IPS-20b (cell line): ENCODE results near the gene ALDH16A1.
A peak's percentile ranks its signal among the peaks of the same experiment; 100 is the strongest.

ENCODE experiments used
- H3K27ac ChIP-seq: one replicate; pipeline ENCODE4 v1.5.1; 2013; ENCODE audit warnings: low read length
- H3K27me3 ChIP-seq: 2 replicates; pipeline ENCODE4 v1.6.1; 2013; ENCODE audit warnings: mild to moderate bottlenecking, low read length, inconsistent platforms; ENCODE audit not compliant: insufficient read depth
- H3K36me3 ChIP-seq: 2 replicates; pipeline ENCODE4 v1.6.1; 2013; ENCODE audit warnings: low read depth, mild to moderate bottlenecking, inconsistent platforms, low read length, moderate library complexity; ENCODE audit not compliant: insufficient read depth
- H3K4me1 ChIP-seq: 2 replicates; pipeline ENCODE4 v1.6.1; 2013; ENCODE audit warnings: mild to moderate bottlenecking, control low read depth, inconsistent platforms, low read length, moderate library complexity; ENCODE audit not compliant: insufficient read depth
- H3K4me3 ChIP-seq: 2 replicates; pipeline ENCODE4 v1.5.1; 2013; ENCODE audit warnings: mild to moderate bottlenecking, low read length, inconsistent platforms
- H3K9ac ChIP-seq: 2 replicates; pipeline ENCODE4 v1.6.1; 2013; ENCODE audit warnings: low read depth, mild to moderate bottlenecking, inconsistent platforms, low read length, moderate library complexity
- H3K9me3 ChIP-seq: 2 replicates; pipeline ENCODE4 v1.6.1; 2013; ENCODE audit warnings: mild to moderate bottlenecking, low read depth, low read length, inconsistent platforms; ENCODE audit not compliant: insufficient read depth

Gene ALDH16A1

GRCh38 chr19:49496574-49497008 is 43.6 kb downstream of the ALDH16A1 start:
- Histone ChIP-seq H3K36me3 (peaks cover 51% of the 10 kb centered on the region), H3K4me3 (peak overlapping the region; percentile 97), H3K9ac (peak overlapping the region; percentile 100), H3K9me3 (no peaks in the 10 kb centered on the region), H3K4me1 (peaks cover 8% of the 10 kb centered on the region; the same call in 1 of the 2 replicates), H3K27me3 (no peaks in the 10 kb centered on the region), H3K27ac (peak overlapping the region; percentile 75)

DNA sequence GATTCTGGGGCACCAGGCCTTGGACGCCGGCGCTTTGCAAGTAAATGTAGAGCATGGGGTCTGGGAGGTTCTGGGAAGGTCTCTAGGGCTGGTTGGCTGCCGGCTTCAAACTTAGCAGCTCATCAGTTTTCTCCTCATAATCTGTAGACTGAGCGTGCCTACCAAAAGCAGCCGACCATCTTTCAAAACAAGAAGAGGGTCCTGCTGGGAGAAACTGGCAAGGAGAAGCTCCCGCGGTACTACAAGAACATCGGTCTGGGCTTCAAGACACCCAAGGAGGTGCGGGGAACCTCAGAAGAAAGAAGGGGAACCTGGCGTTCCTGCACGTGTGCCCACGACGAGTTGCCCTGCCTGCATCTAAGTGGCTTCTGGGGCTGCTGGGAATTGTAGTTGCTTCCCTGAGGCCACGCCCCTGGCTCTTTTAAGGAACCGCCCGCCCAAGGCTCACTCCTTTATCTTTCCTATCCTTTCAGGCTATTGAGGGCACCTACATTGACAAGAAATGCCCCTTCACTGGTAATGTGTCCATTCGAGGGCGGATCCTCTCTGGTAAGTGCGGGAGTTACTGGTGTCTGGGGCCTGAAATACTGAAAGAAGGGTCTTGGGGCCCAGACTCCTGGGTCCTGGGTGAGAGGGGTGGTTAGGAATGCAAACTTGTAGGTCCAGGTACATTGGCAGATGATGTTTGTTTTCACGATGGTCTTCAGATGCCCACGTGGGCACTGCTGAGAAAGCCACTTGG is 44.2 kb downstream of the ALDH16A1 start:
- Histone ChIP-seq H3K27ac (peak overlapping the region; percentile 75), H3K9me3 (no peaks in the 10 kb centered on the region), H3K9ac (peak overlapping the region; percentile 100), H3K4me1 (peaks cover 8% of the 10 kb centered on the region; the same call in 1 of the 2 replicates), H3K27me3 (no peaks in the 10 kb centered on the region), H3K4me3 (peak overlapping the region; percentile 97), H3K36me3 (peaks cover 45% of the 10 kb centered on the region)

GRCh38 chr19:49497789-49498103 is 44.7 kb downstream of the ALDH16A1 start:
- Histone ChIP-seq H3K36me3 (peaks cover 40% of the 10 kb centered on the region), H3K27ac (no peak overlapping the region)

DNA sequence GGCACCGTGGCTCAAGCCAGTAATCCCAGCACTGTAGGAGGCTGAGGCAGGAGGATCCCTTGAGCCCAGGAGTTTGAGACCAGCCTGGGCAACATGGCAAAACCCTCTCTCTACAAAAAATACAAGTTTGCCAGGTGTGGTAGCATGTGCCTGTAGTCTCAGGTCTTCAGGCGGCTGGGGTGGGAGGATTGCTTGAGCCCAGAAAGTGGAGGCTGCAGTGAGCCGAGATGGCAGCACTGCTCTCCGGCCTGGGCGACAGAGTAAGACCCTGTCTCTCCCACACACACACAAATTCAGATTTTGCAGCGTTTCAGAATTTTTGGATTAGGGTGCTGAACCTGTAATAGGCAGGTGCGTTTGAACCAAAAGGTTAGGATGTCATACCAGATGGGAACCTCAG is 45.5 kb downstream of the ALDH16A1 start:
- Histone ChIP-seq H3K9ac (peak overlapping the region; percentile 17; the same call in 1 of the 2 replicates), H3K4me3 (peak overlapping the region; percentile 97; the same call in 1 of the 2 replicates), H3K27ac (no peak overlapping the region)

More at GRCh38 chr19:49497789-49498103, 44.7 kb downstream of the ALDH16A1 start:
- Histone ChIP-seq H3K4me1 (peaks cover 8% of the 10 kb centered on the region; the same call in 1 of the 2 replicates), H3K4me3 (peak overlapping the region; percentile 97), H3K27me3 (no peaks in the 10 kb centered on the region), H3K9ac (peak overlapping the region; percentile 100; the same call in 1 of the 2 replicates), H3K9me3 (no peaks in the 10 kb centered on the region)

DNA sequence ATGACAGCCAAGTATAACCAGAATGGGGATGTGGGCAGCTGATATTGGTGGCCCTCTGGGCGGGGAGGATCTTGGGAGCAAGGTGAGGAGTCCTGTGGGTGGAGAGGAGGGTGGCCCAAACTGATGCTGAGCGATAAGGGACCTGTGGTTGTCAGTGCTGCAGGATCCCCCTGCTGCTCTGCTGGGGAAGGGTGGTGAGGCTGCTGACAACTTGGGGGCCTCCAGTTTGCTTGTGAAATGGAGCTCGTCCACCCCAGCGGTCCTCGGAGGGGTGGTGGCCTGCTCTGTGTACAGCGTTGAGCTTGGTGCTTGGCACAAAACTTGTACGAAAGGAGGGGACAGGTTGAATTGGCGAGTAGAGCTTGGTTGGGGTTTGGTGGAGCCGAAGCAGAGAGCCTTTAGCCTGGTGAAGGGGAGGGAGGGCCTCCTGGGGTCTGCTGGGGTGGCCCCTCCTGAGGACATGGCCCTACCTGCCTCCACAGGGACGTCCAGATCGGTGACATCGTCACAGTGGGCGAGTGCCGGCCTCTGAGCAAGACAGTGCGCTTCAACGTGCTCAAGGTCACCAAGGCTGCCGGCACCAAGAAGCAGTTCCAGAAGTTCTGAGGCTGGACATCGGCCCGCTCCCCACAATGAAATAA is 46.1 kb downstream of the ALDH16A1 start:
- peaks cover 38% of the 10 kb centered on the region for H3K36me3 ChIP-seq
- no peak overlapping the region for H3K27ac ChIP-seq
- H3K9me3 ChIP-seq: no peaks in the 10 kb centered on the region
- H3K4me1 ChIP-seq: peaks cover 8% of the 10 kb centered on the region; the same call in 1 of the 2 replicates
- H3K27me3 ChIP-seq: no peaks in the 10 kb centered on the region
- no peak overlapping the region; the same call in 1 of the 2 replicates for H3K4me3 ChIP-seq
- H3K9ac ChIP-seq: peak overlapping the region; percentile 17; the same call in 1 of the 2 replicates

More for the DNA sequence above, 45.5 kb downstream of the ALDH16A1 start:
- peaks cover 38% of the 10 kb centered on the region for H3K36me3 ChIP-seq
- H3K4me1 ChIP-seq: peaks cover 8% of the 10 kb centered on the region; the same call in 1 of the 2 replicates
- no peaks in the 10 kb centered on the region for H3K27me3 ChIP-seq
- no peaks in the 10 kb centered on the region for H3K9me3 ChIP-seq

GRCh38 chr19:49502866-49503581 is 50.0 kb downstream of the ALDH16A1 start:
- no peaks in the 10 kb centered on the region for H3K27me3 ChIP-seq
- peaks cover 22% of the 10 kb centered on the region for H3K36me3 ChIP-seq
- no peak overlapping the region for H3K27ac ChIP-seq
- no peak overlapping the region for H3K4me3 ChIP-seq
- no peaks in the 10 kb centered on the region for H3K9me3 ChIP-seq
- no peak overlapping the region for H3K9ac ChIP-seq
- peaks cover under 1% of the 10 kb centered on the region; the same call in 1 of the 2 replicates for H3K4me1 ChIP-seq

GRCh38 chr19:49503582-49503962 is 50.5 kb downstream of the ALDH16A1 start:
- Histone ChIP-seq H3K4me1 (no peaks in the 10 kb centered on the region), H3K9me3 (no peaks in the 10 kb centered on the region), H3K27me3 (no peaks in the 10 kb centered on the region), H3K9ac (no peak overlapping the region), H3K4me3 (no peak overlapping the region), H3K27ac (no peak overlapping the region), H3K36me3 (peaks cover 16% of the 10 kb centered on the region)

DNA sequence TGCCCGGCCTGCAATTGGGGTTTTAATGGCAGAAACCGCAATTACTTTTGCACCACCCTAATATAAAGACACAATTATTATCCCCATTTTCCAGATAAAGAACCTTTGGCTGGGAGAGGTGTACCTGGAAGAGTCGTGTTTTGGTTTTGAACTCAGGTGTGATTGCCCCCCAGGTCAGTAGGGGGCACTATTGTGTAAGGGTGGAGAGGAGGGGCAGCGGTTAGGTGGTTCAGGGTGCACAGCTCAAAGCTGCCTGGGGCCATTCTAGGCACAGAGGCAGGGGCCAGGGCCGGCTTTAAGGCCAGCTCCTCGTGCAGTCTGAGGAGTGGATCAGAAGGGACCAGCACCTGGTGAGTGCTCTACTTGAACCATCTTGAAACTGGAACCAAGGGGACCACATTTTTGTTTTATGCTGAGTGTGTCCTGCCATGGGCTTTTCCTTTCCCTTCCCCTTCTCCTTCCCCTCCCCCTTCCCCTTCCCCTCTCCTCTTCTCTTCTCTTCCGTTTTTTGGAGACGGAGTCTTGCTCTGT is 53.6 kb downstream of the ALDH16A1 start:
- H3K27me3 ChIP-seq: no peaks in the 10 kb centered on the region
- H3K36me3 ChIP-seq: no peaks in the 10 kb centered on the region
- no peak overlapping the region for H3K27ac ChIP-seq
- no peak overlapping the region for H3K4me3 ChIP-seq
- H3K9me3 ChIP-seq: no peaks in the 10 kb centered on the region
- H3K9ac ChIP-seq: no peak overlapping the region
- H3K4me1 ChIP-seq: no peaks in the 10 kb centered on the region; the same call in 1 of the 2 replicates

DNA sequence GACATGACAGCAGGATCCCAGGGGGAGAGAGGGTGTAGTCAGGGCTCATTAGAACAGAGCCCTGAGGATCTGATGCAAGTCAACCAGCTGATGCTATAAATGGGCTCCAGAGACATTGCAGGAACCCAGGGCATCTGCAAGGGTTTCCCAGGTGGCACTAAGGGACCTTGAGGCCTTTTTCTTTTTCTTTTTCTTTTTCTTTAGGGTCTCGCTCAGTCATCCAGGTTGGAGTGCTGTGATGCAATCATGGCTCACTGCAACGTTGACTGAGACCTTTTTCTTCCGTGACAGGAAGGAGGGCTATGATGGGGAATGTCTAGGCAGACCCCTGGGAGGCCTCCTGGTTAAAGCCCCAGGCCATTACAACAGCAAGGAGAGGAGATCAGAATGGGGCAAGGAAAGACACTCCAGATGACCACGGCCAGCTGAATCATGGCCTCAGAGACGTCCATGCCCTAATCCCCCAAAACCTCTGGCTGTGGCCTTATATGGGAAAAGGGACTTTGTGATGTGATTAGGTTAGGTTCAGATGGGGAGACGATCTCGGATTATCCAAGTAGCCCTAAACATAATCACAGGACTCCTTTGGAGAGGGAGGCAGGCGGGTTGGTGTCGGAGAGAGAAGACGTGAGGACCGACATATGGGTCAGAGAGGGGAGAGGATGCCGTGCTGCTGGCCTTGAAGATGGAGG is 54.9 kb downstream of the ALDH16A1 start:
- Histone ChIP-seq H3K27me3 (no peaks in the 10 kb centered on the region), H3K27ac (no peak overlapping the region), H3K9ac (no peak overlapping the region), H3K9me3 (no peaks in the 10 kb centered on the region), H3K36me3 (no peaks in the 10 kb centered on the region), H3K4me1 (peaks cover 4% of the 10 kb centered on the region; the same call in 1 of the 2 replicates), H3K4me3 (no peak overlapping the region)

DNA sequence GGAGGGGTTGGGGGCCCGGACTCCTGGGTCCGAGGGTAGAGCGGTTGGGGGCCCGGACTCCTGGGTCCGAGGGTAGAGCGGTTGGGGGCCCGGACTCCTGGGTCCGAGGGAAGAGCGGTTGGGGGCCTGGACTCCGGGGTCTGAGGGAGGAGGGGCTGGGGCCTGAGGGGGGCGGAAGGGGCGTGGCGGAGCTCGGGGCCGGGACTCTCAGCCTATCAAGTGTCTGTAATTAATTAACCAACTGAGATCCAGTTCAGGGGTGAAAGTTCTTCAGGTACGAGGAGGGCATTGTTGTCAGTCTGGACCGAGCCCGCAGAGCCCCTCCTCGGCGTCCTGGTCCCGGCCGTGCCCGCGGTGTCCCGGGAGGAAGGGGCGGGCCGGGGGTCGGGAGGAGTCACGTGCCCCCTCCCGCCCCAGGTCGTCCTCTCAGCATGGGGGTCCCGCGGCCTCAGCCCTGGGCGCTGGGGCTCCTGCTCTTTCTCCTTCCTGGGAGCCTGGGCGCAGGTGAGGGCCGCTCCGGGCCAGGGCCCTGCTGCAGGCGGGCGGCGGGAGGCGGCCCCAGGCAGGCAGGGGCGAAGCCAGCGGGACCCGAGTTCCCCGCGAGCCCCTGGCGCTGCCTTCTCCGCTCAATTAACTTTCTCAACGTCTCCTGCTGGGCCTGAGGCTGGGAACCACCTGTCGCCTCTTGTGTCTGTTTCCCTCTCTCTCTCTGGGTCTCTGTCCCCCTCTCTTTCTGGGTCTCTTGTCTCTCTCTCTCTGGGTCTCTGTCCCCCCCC is 60.1 kb downstream of the ALDH16A1 start:
- Histone ChIP-seq H3K9ac (peak overlapping the region; percentile 78), H3K9me3 (no peaks in the 10 kb centered on the region), H3K27ac (peak overlapping the region; percentile 78), H3K36me3 (peaks cover 10% of the 10 kb centered on the region), H3K27me3 (no peaks in the 10 kb centered on the region), H3K4me1 (peaks cover 8% of the 10 kb centered on the region; the same call in 1 of the 2 replicates), H3K4me3 (peak overlapping the region; percentile 76)
